HEK293T (cell line): ENCODE data around the gene LGMN.

Experiments used
- BHLHE40 ChIP-seq: fragments of 450-650 bp; IDR thresholded peaks from 2 replicates; pipeline ENCODE4 v1.6.1; 2016; ENCODE audit warnings: mild to moderate bottlenecking, moderate library complexity, borderline replicate concordance
- ELF4 ChIP-seq: fragments of 450-650 bp; IDR thresholded peaks from 2 replicates; pipeline ENCODE4 v1.6.1; 2017; ENCODE audit warnings: antibody characterized with exemption
- HDGF ChIP-seq: fragments of 450-650 bp; IDR thresholded peaks from 2 replicates; pipeline ENCODE4 v1.6.1; 2017; ENCODE audit warnings: antibody characterized with exemption, borderline replicate concordance
- LEF1 ChIP-seq: fragments of 450-650 bp; IDR thresholded peaks from 2 replicates; pipeline ENCODE4 v1.6.1; 2017; ENCODE audit warnings: mild to moderate bottlenecking, borderline replicate concordance
- SP1 ChIP-seq: fragments of 450-650 bp; IDR thresholded peaks from 2 replicates; pipeline ENCODE4 v1.6.1; 2017
- SUZ12 ChIP-seq: fragments of 450-650 bp; IDR thresholded peaks from 2 replicates; pipeline ENCODE4 v1.6.1; 2016; ENCODE audit warnings: mild to moderate bottlenecking
- TARDBP ChIP-seq: fragments of 450-650 bp; IDR thresholded peaks from 2 replicates; pipeline ENCODE4 v1.6.1; 2016
- TF ChIP-seq, protein P1 (sequence below): fragments of 450-650 bp; IDR thresholded peaks from 2 replicates; pipeline ENCODE4 v1.6.1; 2016

DNA sequence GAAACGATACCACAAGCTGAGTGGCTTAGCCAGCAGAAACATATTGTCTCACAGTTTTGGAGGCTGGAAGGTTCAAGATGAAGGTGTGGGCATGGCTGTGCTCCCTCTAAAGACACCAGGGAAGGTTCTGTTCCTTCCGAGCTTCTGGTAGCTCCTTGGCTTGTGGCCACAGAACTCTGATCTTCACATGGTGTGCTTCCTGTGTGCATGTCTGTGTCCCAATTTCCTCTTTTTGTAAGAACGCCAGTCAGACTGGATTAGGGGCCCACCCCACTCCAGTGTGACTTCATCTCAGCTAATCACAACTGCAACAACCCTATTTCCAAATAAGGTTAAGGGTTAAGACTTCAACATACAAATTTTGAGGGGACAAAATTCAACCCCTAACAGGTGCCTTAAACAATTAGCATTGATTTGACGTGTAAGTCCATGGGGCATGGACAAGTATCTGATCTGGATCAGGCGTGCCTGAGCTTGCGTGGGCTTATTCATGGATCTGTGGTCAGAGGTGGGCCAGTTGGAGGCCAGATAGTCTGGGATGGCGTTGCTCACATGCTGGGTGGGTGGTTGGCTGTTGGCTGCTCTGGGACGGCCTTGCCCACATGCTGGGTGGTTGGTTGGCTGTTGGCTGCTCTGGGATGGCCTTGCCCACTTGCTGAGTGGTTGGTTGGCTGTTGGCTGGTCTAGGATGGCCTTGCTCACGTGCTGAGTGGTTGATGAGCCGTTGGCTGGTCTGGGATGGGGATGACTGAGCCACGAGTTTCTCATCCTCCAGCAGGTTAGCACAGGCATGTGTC is 88.5 kb downstream of the LGMN start:
- no peak for TF ChIP-seq ELF4
- no peak for TF ChIP-seq SP1
- TF ChIP-seq BHLHE40 = no peak
- TF ChIP-seq, protein P1, sequence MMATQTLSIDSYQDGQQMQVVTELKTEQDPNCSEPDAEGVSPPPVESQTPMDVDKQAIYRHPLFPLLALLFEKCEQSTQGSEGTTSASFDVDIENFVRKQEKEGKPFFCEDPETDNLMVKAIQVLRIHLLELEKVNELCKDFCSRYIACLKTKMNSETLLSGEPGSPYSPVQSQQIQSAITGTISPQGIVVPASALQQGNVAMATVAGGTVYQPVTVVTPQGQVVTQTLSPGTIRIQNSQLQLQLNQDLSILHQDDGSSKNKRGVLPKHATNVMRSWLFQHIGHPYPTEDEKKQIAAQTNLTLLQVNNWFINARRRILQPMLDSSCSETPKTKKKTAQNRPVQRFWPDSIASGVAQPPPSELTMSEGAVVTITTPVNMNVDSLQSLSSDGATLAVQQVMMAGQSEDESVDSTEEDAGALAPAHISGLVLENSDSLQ = no peak
- TF ChIP-seq HDGF = no peak
- TF ChIP-seq SUZ12 = no peak
- TF ChIP-seq LEF1 = no peak
- no peak for TF ChIP-seq TARDBP
